Fibroblast of gingiva (primary cell): ENCODE measurements around the gene KDM1A.

Experiments
- DNase-seq: peaks from one replicate; pipeline ENCODE4 v3.0.0-alpha.2; 2011; ENCODE audit warnings: low read depth

Gene KDM1A

DNA sequence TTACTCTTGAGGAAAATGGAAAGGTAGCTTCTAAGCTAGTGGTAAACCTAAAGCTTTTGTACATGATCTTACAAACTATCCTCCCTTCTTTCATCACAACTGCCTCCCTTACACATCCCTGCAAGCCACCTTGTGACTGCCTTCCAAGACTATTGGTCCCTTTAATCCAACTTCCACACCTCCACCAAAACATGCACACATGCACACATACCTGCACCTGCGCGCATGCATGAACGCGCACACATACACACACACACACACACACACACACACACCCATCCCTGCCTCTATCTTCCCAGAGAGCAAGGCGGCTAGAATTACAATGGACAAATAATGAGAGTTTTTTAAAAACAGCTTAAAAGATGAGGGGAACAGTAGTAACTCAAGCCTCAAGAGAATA, 91.1 kb downstream of the KDM1A start:
- DNase-seq: no peak

- DNase-seq: no peak
These were observed 92.6 kb downstream of the KDM1A start for GRCh38 chr1:23111600-23112535.

DNA sequence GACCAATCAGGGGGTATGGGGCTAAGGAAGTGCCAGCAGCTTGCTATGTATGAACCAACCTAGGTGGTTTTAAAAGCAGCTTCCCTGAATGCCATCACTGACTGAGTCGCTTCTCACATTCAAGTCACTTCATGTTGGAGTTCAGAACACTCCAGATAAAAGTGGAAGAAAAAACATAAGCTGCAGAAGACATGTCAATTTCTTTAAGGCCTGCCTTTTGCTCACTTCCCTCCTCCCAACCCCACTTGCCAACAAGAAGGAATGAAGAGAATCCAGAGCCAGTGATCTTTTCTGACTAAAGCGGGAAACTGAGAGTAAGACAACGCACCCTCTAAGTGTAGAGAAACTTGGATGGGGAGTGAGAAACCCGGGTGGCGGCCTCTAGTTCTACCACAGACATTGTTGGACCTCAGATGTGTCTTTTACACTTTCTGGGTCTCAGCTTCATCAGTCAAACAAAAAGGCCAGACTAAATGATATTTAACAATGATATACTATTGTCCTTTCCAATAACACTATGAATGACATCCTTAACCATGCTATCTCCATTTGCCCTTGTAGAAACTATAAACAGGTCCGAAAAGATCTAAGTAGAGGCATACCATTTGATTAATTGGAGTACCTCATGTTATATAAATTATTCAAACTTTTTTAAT, 95.3 kb downstream of the KDM1A start:
- no peak for DNase-seq

- DNase-seq: no peak
These were observed 97.1 kb downstream of the KDM1A start for GRCh38 chr1:23116216-23116836.

GRCh38 chr1:23116921-23117699, 97.8 kb downstream of the KDM1A start:
- no peak for DNase-seq

DNA sequence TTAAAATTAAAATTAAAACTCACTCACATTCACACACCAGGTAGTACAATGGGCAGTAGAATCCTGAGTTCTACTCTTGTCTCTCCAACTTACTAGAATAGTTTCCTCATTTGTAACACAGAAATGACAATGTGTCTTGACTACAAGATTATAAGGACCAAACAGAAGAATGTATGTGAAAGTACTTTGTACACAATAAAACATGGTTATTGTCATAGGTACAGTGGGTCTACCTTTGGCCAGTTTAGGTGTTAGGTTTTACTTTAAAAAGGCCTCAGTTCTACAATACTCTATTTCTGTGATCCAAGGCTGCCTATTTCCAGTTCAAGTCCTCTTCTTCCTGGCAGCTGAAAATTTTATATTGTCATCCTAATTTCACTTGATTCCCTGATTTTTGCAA, 99.1 kb downstream of the KDM1A start:
- DNase-seq: no peak

DNA sequence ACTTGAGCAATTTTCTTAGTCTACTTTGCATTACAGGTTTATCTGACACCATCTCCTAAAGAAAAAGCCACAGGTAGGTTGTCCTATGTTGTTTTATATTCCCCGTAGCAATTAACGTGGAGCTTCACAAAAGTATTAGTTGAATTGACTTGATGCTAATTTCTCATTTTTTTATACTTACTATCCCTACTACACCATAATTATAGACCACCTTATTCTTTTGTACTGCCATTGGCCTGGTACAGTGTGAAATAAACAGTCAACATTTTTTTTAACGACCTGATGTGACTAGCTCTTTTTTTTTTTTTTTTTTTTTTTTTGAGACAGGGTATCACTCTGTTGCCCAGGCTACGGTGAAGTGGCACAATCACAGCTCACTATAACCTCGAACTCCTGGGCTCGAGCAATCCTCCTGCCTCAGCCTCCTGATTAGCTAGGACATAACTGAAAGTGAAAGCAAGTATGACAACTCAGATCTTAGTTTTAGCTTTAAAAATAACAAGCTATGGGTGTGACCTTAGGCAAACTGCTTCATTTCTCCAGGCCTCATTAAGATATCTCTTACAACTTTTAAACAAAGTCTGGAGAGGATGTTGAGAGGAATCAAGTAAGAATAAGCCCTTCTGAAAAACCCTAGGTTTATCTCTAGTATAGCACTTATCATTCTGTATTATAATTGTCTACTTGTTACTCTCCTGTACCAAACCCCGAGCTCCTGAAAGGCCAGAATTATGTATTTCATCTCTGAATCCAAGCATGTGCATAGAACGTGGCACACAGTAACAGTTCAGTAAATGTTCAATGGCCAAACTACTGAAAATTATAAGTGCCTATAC, 99.9 kb downstream of the KDM1A start:
- no peak for DNase-seq

DNA sequence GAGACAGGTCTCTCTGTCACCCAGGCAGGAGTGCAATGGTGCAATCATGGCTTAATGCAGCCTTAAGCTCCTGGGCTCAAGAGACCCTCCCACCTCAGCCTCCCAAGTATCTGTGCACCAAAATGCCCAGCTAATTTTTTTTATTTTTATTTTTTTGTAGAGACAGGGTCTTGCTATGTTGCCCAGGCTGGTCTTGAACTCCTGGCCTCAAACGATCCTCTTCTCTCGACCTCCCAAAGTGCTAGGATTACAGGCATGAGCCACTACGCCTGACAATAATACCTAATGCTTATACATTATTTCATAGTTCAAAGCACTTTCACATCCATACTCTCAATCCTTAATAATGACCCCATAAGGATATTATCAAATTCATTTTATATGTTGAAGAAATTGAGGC, 101.1 kb downstream of the KDM1A start:
- no peak for DNase-seq

- peak; percentile 73 for DNase-seq
These were observed 102.9 kb downstream of the KDM1A start for GRCh38 chr1:23122023-23122748.

DNA sequence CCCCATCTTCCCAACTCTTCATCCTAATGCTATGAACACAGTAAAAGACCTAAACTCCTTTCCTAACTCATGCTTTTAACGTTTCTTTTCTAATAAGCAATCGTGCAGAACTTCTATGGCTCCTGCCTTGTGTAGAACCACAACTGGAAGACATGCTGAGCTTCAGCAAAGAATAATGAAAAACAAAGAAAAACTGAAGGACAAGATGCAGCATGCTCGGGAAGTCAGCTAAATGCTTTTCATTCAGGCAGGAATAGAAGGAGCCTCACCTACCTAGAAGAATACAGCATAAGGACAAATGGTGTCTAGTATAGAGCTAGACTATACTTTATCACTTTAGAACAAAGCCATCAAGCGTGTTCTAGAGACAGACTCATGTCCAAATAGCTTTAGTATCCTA, 103.5 kb downstream of the KDM1A start:
- DNase-seq: no peak

GRCh38 chr1:23123528-23123927, 104.3 kb downstream of the KDM1A start:
- DNase-seq: no peak

DNA sequence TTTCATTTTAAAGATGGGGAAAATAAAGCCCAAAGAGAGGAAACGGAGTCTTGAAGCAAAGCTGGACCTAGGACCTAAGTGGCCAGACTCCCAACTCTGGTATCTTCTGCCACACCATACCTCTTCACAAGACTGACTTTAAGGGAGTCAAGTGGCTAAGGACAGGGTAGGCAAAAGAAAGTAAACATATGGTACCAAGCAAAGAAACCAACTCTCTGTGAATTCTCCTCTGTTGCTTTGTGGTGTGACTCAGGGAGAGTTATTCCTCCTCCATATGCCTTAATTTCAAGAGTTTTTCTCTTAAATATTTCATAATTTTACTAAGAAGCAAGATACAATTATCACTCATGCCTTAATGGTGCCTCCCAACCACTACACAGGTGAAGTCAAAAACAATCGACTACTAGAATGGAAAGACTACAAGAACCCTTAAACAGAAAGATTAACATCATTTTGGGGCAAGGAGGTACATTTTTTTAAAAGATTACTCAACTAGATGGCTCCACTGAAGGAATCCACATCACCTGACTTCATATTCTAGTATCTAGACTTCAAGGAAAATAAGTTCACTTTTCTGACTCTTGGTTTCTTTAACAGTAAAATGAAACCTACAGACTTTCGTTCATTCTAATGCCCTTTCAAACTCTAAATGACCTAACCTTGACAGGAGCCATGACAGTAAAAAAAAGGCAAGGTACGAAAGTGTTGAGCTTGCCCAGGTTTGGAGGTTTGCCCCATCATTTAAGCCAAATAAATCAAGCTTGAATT, 105.2 kb downstream of the KDM1A start:
- DNase-seq: no peak

- no peak for DNase-seq
These were observed 106.2 kb downstream of the KDM1A start for GRCh38 chr1:23125489-23125888.

GRCh38 chr1:23126200-23126599, 106.9 kb downstream of the KDM1A start:
- DNase-seq: no peak

DNA sequence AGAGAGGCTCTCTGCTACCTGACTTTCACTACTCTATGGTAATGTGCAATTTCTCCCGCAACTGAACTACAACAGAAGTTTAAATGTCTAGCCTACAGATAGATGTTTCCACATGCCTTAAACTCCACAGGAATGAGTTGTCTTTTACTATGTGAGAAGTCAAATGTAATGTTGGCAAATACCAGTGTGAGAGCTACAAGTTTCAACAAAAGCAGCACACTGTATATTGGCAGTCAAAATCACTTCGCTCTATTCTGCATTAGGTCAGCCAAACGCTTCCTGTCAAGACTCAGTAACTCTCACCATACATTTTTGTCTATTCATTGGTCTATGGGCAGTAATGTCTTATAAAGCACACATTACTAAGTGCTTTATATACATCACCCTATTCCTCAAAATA, 107.5 kb downstream of the KDM1A start:
- peak; percentile 44 for DNase-seq

GRCh38 chr1:23129846-23130245, 110.6 kb downstream of the KDM1A start:
- DNase-seq: no peak

DNA sequence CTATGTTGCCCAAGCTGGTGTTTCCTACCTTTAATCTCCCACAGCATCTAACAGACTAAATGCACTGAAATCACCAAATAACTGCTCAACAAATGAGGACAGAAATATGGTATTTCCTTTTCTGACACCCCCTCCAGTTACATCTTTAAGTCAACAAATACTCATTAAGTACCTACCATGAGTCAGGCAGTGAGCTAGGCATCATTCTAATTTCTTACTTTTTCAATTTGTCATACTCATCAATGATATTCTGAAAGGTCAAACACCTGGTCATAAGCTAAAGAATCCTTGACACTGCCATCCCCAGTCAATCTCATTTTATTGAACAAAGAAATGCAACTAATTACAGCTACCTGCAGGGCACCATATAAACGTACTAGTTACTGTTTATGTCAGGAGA, 112.8 kb downstream of the KDM1A start:
- DNase-seq: no peak
